DMS 273 (cell line): ENCODE results near the gene OR2A1.
"Not testable (repeated sequence)": the region's sequence is repeated elsewhere in the genome, so short reads cannot be mapped to it uniquely, and the experiment has no call there.

ENCODE experiments used
- DNase-seq: peaks from one replicate; lab custom pipeline; 2025; ENCODE audit not compliant: unreplicated experiment; lab: John Stamatoyannopoulos, UW

The OR2A1 gene

GRCh38 chr7:144323359-144323758, 11.1 kb downstream of the OR2A1 start:
- not testable (repeated sequence) for DNase-seq

GRCh38 chr7:144325868-144326267, 13.6 kb downstream of the OR2A1 start:
- DNase-seq, result not testable (repeated sequence)

DNA sequence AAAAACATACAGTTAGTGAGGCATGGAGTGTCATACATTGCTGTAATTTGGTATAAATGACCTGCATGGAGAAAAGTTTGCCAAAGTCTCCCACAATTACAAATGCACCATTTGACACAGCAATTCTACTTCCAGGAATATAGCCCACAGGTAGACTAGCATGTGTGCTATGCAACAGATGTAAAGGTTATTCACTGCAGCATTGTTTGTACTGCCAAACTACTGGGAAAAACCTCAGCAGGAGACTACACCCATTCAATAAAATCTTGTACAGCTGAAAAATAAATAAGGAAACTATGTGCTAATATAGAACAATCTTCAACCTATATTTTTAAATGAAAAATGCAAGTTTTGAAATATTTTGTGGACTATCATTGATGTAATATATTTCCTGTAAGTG, 17.8 kb downstream of the OR2A1 start:
- not testable (repeated sequence) for DNase-seq

DNA sequence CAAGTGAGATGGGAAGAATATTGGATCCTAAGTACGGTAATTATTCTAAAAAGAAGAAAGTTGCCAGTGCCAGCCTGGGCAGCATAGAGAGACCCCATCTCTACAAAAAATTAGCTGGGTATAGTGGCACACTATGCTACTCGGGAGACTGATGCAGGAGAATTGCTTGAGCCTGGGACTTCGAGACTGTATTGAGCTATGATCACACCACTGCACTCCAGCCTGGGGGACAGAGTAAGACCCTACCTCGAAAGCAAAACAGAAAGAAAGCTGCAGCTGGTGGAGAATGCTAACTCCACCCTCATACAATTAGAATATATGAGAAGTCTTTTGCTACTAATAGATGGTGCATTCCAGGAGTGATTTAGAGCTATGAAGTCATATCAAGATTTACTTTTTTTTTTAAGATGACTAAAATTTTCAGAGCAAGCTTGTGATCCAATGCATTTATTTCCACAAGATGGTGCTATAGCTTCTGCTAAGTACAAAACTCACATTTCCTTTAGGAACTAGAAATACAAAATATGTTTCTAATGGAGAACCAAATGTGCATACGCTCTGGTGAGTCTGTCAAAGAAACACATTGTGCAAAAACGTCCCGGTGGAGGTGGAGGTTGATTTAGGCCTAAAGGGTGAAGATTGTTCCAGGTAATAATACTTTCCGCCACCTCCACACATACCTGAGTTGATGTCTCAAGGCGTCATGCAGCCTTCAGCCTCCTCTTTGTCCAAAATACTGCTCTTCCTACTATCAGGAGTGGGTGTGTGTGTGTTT, 19.2 kb downstream of the OR2A1 start:
- not testable (repeated sequence) for DNase-seq

DNA sequence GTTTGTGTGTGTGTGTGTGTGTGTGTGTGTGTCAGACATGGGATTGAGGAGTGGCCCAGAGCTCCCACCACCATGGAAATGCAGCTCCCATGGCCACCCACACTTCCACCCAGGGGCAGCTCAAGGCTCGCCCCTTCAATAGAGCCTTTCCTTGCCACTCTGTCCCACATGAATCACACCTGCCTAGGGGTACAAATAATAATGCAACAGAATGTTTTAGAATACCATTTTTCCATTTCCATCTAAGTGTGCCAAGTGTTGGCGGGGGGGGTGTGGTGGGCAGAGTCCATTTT, 19.7 kb downstream of the OR2A1 start:
- not testable (repeated sequence) for DNase-seq

DNA sequence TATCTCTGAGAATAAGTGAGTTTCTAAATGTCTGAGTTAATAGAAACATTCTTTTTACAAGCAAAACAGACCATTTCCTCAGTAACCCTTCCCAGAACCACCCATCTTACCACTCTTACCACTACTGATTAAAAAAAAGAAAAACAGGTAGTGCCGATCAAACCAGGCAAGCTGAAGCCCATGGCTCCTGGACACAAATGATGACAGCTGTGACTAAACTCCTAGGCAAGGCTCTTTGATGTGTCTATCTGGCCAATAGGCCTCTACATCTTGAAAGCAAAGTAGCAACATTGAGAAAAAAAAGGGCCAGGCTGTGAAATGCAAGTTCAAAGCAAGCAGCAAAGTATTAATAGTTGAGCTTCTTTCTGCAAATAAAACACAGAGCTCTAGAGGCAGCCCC, 36.4 kb downstream of the OR2A1 start:
- DNase-seq, result not testable (repeated sequence)

DNA sequence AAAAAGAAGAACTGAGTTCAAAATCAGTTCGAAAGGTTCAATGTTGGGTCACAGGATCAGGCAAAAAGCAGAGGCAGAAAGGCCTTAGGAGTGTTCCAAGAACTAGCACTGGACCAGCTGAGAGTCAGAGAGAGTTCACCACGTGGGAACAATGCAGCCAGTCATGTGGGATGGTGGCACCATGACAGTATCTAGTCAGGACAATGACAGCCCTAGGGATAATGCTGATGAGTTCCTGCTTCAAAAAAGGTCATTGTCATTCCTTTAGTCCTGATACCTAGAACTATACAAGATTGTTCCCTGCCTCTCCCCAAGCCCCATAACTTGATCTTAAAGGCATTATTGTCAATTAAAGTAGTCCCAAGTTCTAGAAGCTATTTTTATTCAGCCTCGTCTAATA, 39.4 kb downstream of the OR2A1 start:
- not testable (repeated sequence) for DNase-seq

DNA sequence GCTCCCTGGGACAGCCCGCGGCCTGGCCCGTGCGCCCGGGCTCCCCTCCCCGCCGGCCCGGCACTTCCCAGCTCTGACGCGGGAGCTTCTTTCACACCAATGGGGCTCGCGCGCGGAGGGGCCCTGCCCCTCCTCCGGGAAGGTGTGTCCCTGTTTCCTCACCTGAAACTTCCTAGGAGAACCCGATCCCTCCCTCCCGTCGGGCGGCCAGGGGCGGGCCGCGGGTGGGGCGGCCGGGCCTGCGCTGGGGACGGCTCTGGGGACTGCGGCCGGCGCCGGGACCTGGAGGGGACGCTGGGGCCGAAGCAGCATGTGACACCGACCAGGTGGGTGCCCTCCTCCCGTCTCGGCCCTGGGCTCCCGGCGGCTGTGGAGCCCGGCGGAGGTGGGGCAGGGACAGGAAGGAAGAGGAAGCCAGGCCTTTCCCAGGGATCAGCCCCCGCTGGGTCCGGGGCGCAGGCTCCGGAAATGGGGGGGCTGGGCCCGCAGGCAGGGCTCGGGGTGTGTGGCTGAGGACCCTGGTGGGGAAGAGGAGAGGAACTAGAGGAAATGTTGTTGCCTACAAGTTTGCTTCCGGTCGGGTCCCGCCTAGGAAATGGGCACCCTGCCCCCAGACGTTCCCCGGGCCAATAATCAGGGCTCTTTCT, 43.1 kb downstream of the OR2A1 start, which contains the start of gene ARHGEF5:
Gene ARHGEF5 (plus strand): TSS at position 227 of the 647 bp plus-strand sequence. CDS start 7,268 bp downstream, outside the sequence.
- not testable (repeated sequence) for DNase-seq

GRCh38 chr7:144356185-144356584, 44.0 kb downstream of the OR2A1 start:
- not testable (repeated sequence) for DNase-seq

DNA sequence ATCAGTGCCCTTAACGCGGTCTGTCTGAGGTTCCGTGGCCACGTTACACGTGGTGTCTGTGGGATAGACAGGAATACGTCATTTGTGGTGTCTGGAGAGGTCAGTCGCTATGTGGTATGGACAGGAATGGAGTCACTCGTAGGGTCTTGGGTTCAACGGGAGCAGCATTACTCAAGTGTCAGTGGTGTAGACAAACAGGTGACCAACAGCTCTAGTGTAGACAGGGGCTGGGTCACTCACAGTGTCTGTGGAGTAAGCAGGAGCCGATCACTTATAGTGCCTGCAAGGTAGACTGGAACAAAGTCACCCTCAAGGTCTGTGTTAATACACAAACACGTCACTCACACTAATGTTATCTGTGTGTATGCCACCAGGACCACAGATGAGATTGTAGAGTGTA, 44.6 kb downstream of the OR2A1 start:
- not testable (repeated sequence) for DNase-seq

GRCh38 chr7:144362061-144362460, 49.8 kb downstream of the OR2A1 start:
- not testable (repeated sequence) for DNase-seq

- not testable (repeated sequence) for DNase-seq
These were observed 53.3 kb downstream of the OR2A1 start for GRCh38 chr7:144365523-144365922.

- not testable (repeated sequence) for DNase-seq
These were observed 55.0 kb downstream of the OR2A1 start for GRCh38 chr7:144367250-144367649.

GRCh38 chr7:144369221-144369620, 57.0 kb downstream of the OR2A1 start:
- not testable (repeated sequence) for DNase-seq
